ENCODE data around the gene LSAMP. TPM values are rescaled to one million over a fixed set of nuclear protein-coding genes. Genes with fewer than 3 reads are reported as not detected.

LSAMP gene
- total and polyA plus RNA-seq, 2 of the 13 experiments (the other 11 are each of a cell fraction or from before 2014, with no cell fraction given): not detected

DNA sequence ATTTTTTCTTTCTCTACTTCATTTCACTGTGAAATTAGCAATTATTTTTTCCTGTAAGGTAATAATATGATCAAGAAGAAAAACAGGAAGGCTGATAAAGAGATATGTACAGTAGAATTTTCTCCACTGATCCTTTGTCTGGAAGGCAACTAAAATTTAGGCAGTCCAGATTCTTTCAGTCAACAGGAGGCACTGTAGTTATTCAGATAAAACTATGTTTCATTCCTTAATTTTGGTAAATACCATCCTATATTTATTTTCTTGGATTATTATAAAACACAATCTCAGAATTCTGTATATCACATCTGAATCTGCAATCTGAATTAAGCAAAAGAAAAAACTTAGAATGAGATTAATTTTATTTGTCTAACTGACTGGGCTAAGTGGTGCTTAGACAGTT lies 343.2 kb downstream of the LSAMP start:
- Histone ChIP-seq H3K27ac (ENCODE audit: extremely low read length, insufficient read depth, low read length) (no peak overlapping the region), H3K9ac (ENCODE audit: insufficient read depth, low read depth, low read length) (no peak overlapping the region), H2AFZ (ENCODE audit: low read length) (no peak overlapping the region), H3K4me2 (ENCODE audit: low read depth, low read length) (no peak overlapping the region), H3K4me3 (replicated peaks in 1 of 3; ENCODE audit: insufficient read depth in 1 of 3, low read depth in 2 of 3, low read length in 3 of 3) (no peak overlapping the region), H3K4me1 (ENCODE audit: insufficient read depth, low read length) (no peaks in the 10 kb centered on the region), H3K27me3 (ENCODE audit: control insufficient read depth in 1 of 2, insufficient read depth in 2 of 2, low read length in 2 of 2) (no peaks in the 10 kb centered on the region), H3K79me2 (ENCODE audit: insufficient read depth, low read length) (no peaks in the 10 kb centered on the region), H3K36me3 (replicated peaks in 1 of 2; ENCODE audit: control insufficient read depth in 1 of 2, insufficient read depth in 2 of 2, low read length in 2 of 2) (no peaks in the 10 kb centered on the region), H4K20me1 (ENCODE audit: insufficient read depth, low read length) (no peaks in the 10 kb centered on the region), H3K9me3 (ENCODE audit: low read length) (no peaks in the 10 kb centered on the region)
- no peak for TF ChIP-seq ZBTB34 (CRISPR knock-in tag; IDR thresholded peaks at IDR 0.05)
- no peak for TF ChIP-seq NCOA1 (CRISPR knock-in tag; IDR thresholded peaks at IDR 0.05)
- TF ChIP-seq KDM1A (CRISPR knock-in tag; IDR thresholded peaks at IDR 0.05): no peak
- TF ChIP-seq, protein P1, sequence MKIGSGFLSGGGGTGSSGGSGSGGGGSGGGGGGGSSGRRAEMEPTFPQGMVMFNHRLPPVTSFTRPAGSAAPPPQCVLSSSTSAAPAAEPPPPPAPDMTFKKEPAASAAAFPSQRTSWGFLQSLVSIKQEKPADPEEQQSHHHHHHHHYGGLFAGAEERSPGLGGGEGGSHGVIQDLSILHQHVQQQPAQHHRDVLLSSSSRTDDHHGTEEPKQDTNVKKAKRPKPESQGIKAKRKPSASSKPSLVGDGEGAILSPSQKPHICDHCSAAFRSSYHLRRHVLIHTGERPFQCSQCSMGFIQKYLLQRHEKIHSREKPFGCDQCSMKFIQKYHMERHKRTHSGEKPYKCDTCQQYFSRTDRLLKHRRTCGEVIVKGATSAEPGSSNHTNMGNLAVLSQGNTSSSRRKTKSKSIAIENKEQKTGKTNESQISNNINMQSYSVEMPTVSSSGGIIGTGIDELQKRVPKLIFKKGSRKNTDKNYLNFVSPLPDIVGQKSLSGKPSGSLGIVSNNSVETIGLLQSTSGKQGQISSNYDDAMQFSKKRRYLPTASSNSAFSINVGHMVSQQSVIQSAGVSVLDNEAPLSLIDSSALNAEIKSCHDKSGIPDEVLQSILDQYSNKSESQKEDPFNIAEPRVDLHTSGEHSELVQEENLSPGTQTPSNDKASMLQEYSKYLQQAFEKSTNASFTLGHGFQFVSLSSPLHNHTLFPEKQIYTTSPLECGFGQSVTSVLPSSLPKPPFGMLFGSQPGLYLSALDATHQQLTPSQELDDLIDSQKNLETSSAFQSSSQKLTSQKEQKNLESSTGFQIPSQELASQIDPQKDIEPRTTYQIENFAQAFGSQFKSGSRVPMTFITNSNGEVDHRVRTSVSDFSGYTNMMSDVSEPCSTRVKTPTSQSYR (CRISPR knock-in tag; IDR thresholded peaks at IDR 0.05; ENCODE audit: borderline replicate concordance): no peak
- TF ChIP-seq NR2C2 (CRISPR knock-in tag; IDR thresholded peaks at IDR 0.05; ENCODE audit: borderline replicate concordance): no peak
- no peak for TF ChIP-seq HIC2 (CRISPR knock-in tag; IDR thresholded peaks at IDR 0.05; ENCODE audit: low read depth)
- TF ChIP-seq ZBTB20 (CRISPR knock-in tag; IDR thresholded peaks at IDR 0.05; ENCODE audit: borderline replicate concordance, low read depth): no peak
- TF ChIP-seq, protein P2, sequence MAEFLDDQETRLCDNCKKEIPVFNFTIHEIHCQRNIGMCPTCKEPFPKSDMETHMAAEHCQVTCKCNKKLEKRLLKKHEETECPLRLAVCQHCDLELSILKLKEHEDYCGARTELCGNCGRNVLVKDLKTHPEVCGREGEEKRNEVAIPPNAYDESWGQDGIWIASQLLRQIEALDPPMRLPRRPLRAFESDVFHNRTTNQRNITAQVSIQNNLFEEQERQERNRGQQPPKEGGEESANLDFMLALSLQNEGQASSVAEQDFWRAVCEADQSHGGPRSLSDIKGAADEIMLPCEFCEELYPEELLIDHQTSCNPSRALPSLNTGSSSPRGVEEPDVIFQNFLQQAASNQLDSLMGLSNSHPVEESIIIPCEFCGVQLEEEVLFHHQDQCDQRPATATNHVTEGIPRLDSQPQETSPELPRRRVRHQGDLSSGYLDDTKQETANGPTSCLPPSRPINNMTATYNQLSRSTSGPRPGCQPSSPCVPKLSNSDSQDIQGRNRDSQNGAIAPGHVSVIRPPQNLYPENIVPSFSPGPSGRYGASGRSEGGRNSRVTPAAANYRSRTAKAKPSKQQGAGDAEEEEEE (CRISPR knock-in tag; IDR thresholded peaks at IDR 0.05; ENCODE audit: borderline replicate concordance): no peak
- TF ChIP-seq POGK (CRISPR knock-in tag; conservative IDR thresholded peaks at IDR 0.05): no peak
- no peak for TF ChIP-seq ZNF430 (CRISPR knock-in tag; IDR thresholded peaks at IDR 0.05)
- TF ChIP-seq, protein P3, sequence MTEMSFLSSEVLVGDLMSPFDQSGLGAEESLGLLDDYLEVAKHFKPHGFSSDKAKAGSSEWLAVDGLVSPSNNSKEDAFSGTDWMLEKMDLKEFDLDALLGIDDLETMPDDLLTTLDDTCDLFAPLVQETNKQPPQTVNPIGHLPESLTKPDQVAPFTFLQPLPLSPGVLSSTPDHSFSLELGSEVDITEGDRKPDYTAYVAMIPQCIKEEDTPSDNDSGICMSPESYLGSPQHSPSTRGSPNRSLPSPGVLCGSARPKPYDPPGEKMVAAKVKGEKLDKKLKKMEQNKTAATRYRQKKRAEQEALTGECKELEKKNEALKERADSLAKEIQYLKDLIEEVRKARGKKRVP (CRISPR knock-in tag; IDR thresholded peaks at IDR 0.05): no peak
- no peak for TF ChIP-seq ZNF441 (CRISPR knock-in tag; IDR thresholded peaks at IDR 0.05; ENCODE audit: borderline replicate concordance)
- DNase-seq (ENCODE audit: low spot score) (no peak), FAIRE-seq (no peak), ATAC-seq (no peak)
- CTCF ChIA-PET (ENCODE audit: low intra/inter-chr PET ratio, low total read pairs): no interaction called here
- in situ Hi-C loops (cut with HindIII; ENCODE audit: extremely low pct_ligation_motif_present, low pct_unique_long_range_greater_than_20kb): no loop called here
- POLR2A ChIA-PET: no interaction called here
- intact Hi-C loops (cut with micrococcal nuclease; ENCODE audit: unreplicated experiment): no loop called here
- BruUV-seq (replicated peaks): no TSS peak

Measured in HepG2 (cell line).